Activated CD4-positive, alpha-beta T cell treated with anti-CD3 and anti-CD28 coated beads for 36 hours (primary cell): Measurements from ENCODE around the gene METRNL. TPM values are rescaled to one million over a fixed set of nuclear protein-coding genes. Genes with fewer than 3 reads are reported as not detected.
"Not testable (repeated sequence)": the region's sequence is repeated elsewhere in the genome, so short reads cannot be mapped to it uniquely, and the experiment has no call there.

Experiments
- ATAC-seq: fragments of 200-7000 bp; cut with Tn5 transposase; one replicate; pipeline ENCODE4 v1.10.0; 2021; ENCODE audit warnings: mild to moderate bottlenecking, moderate library complexity
- CTCF ChIA-PET: fragments of 350-600 bp; sonication (Branson Sonifier 250); formaldehyde crosslinking; loops from one replicate; lab custom pipeline; 2021; ENCODE audit warnings: antibody characterized with exemption; lab: Charles Lee
- POLR2A ChIA-PET: fragments of 350-600 bp; sonication (Branson Sonifier 250); formaldehyde crosslinking; loops from one replicate; lab custom pipeline; 2021; ENCODE audit warnings: antibody characterized with exemption, inconsistent platforms; lab: Charles Lee
- DNase-seq: peaks from one replicate; pipeline ENCODE4 v3.0.0-alpha.2; 2020
- H3K27ac Mint-ChIP-seq: one replicate; pipeline ENCODE4 v1.8.0; 2021; ENCODE audit warnings: mixed read lengths
- H3K27me3 Mint-ChIP-seq: one replicate; pipeline ENCODE4 v1.8.0; 2021; ENCODE audit warnings: mixed read lengths
- H3K36me3 Mint-ChIP-seq: one replicate; pipeline ENCODE4 v1.8.0; 2021; ENCODE audit warnings: low read depth, mixed read lengths
- H3K4me1 Mint-ChIP-seq: one replicate; pipeline ENCODE4 v1.8.0; 2021; ENCODE audit warnings: mixed read lengths
- H3K4me3 Mint-ChIP-seq: one replicate; pipeline ENCODE4 v1.8.0; 2021; ENCODE audit warnings: mild to moderate bottlenecking, moderate library complexity, mixed read lengths
- H3K9me3 Mint-ChIP-seq: one replicate; pipeline ENCODE4 v1.8.0; 2021; ENCODE audit warnings: low read depth, mixed read lengths
- intact Hi-C, 2 experiments: fragments of 100-400 bp; cut with DNase I in 1 of 2; cut with micrococcal nuclease in 1 of 2; formaldehyde crosslinking; loops; one replicate each; pipeline versions ENCODE4 v1.14.2 to v1.15.1; 2022 to 2024; cut with DNase I, micrococcal nuclease
- total RNA-seq, 2 experiments: library from RNA; stranded (reverse); gene quantifications; one replicate each; pipeline ENCODE4 v1.2.3, GENCODE V29; 2021

Gene METRNL
- total RNA-seq, 2 experiments from 2014 or later, result 22.4 to 26.3 TPM

DNA sequence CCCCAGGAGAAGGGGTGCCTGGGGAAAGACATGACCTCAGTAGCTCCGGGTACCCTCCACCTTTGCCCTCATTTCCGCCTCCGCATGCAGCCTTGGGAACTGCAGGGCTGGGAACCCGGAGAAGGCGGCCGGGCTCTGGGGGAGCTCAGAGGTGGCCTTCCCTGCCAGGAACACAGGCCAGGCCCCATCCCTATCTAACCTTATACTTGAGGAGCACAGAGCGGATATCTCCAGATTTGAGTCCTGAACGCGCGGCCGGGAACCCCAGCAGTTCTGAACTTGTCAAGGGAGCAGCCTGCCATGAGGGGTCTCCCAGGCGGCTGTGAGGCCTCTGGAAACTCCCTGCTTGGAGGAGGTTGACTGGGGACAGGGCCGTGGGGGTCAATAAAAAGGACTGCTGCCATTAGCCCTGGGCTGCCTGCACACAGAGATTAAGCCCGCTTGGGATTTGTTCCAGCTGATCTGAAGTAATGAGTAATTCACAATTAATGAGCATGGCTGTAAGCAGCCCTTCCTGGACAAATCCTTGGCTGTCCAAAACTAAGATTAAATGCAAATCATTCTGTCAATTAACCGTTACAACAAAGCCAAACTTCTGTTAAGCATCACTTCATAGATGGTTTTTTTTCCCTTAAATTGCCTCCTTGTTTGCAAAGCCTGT is 26.3 kb upstream of the METRNL start:
- H3K36me3 Mint-ChIP-seq, result peaks cover 3% of the 10 kb centered on the region
- POLR2A ChIA-PET, result no interaction called here
- ATAC-seq (no peak), DNase-seq (no peak)
- intact Hi-C loops, result loop anchor here in 1 of 2 experiments (10.0 kb wide), 1 partner anchor 758 kb away; no protein-coding TSS in a partner anchor
- H3K27me3 Mint-ChIP-seq, result no peaks in the 10 kb centered on the region
- H3K27ac Mint-ChIP-seq, result no peak overlapping the region
- no peak overlapping the region for H3K4me3 Mint-ChIP-seq
- CTCF ChIA-PET, result no interaction called here
- no peaks in the 10 kb centered on the region for H3K9me3 Mint-ChIP-seq
- H3K4me1 Mint-ChIP-seq, result peaks cover 31% of the 10 kb centered on the region

DNA sequence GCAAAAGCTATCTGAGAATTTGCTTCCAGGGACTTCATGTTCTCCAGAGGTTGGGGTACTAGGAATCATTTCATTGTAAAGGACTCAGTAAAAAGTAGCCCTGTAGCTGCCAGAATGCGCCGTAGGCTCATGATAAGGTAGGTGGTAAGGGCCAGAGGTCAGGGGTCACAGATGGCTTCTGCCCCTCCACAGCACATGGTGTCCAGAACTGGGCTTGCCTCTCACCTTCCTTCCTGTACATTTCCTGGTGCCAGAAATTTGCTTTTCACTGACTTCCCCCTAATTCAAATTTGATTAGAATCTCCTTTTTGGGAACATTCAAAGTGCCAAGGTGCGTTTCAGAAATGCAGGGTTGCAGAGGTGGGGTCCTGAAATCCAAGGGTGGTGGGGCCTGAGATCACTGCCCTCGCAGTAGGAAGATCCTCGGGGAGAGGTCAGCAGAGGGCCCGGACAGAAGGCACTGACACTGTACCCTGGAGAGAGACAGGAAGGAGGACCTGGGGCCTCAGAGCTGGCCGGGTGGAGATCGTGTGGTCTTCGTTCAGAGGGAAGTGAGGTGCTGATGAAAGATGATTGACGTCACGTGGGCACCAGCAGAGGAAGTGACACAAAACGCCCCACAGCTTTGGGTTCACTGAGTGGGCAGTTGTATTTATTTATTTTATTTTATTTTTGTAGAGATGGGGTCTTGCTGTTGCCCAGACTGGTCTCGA is 25.5 kb upstream of the METRNL start:
- ChIA-PET CTCF (interaction anchor here (0.5 kb wide), 1 partner anchor 1085 kb away, joined by 3 read pairs; no protein-coding TSS in a partner anchor), POLR2A (no interaction called here)
- H3K27ac Mint-ChIP-seq, result peak overlapping the region; percentile 72
- no peaks in the 10 kb centered on the region for H3K36me3 Mint-ChIP-seq
- ATAC-seq, result no peak
- H3K4me3 Mint-ChIP-seq, result peak overlapping the region; percentile 6
- intact Hi-C loops, result loop anchor here in 1 of 2 experiments (10.0 kb wide), 1 partner anchor 759 kb away; no protein-coding TSS in a partner anchor
- H3K27me3 Mint-ChIP-seq, result no peaks in the 10 kb centered on the region
- peaks cover 24% of the 10 kb centered on the region for H3K4me1 Mint-ChIP-seq
- peak; percentile 46 for DNase-seq
- H3K9me3 Mint-ChIP-seq, result no peaks in the 10 kb centered on the region

DNA sequence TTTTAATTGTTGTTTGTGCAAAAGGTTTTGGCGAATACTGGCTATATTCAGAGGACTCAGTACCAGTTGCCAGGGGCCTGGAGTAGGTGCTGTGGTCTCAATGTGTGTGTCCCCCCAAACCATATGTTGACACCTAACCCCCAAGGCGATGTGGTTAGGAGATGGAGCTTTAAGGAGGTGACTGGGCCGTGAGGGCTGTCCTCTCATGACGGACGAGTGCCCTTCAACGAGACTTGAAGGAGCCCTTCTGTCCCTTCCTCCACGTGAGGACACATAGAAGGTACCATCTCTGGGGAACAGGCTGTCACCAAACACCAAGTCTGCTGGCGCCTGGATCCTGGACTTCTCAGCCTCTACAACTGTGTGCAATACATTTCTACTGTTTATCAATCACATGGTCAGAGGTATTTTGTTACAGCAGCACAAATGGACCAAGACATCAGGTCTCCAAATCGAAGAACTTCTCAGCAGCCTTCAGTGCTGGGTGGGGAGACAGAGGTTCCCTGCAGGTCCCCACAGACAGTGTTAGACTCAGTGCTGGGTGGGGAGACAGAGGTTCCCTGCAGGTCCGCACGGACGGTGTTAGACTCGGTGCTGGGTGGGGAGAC is 24.8 kb upstream of the METRNL start:
- H3K27ac Mint-ChIP-seq, result no peak overlapping the region
- H3K9me3 Mint-ChIP-seq, result no peaks in the 10 kb centered on the region
- ChIA-PET CTCF (no interaction called here), POLR2A (no interaction called here)
- intact Hi-C loops, result loop anchor here in 1 of 2 experiments (10.0 kb wide), 1 partner anchor 760 kb away; no protein-coding TSS in a partner anchor
- no peaks in the 10 kb centered on the region for H3K27me3 Mint-ChIP-seq
- H3K36me3 Mint-ChIP-seq, result no peaks in the 10 kb centered on the region
- H3K4me1 Mint-ChIP-seq, result peaks cover 17% of the 10 kb centered on the region
- no peak overlapping the region for H3K4me3 Mint-ChIP-seq
- ATAC-seq (no peak), DNase-seq (no peak)

DNA sequence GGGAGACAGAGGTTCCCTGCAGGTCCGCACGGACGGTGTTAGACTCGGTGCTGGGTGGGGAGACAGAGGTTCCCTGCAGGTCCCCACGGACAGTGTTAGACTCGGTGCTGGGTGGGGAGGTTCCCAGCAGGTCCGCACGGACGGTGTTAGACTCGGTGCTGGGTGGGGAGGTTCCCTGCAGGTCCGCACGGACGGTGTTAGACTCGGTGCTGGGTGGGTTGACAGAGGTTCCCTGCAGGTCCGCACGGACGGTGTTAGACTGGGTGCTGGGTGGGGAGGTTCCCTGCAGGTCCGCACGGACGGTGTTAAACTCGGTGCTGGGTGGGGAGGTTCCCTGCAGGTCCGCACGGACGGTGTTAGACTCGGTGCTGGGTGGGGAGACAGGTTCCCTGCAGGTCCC is 24.2 kb upstream of the METRNL start:
- H3K27me3 Mint-ChIP-seq, POLR2A ChIA-PET, DNase-seq, H3K9me3 Mint-ChIP-seq, ATAC-seq, H3K27ac Mint-ChIP-seq, H3K36me3 Mint-ChIP-seq, H3K4me3 Mint-ChIP-seq, CTCF ChIA-PET: not testable (repeated sequence)
- H3K4me1 Mint-ChIP-seq, result peaks cover 13% of the 10 kb centered on the region
- intact Hi-C loops, result loop anchor here in 1 of 2 experiments (10.0 kb wide), 1 partner anchor 760 kb away; no protein-coding TSS in a partner anchor

GRCh38 chr17:83055911-83056582 is 23.4 kb upstream of the METRNL start:
- DNase-seq (no peak), ATAC-seq (no peak)
- no peaks in the 10 kb centered on the region for H3K36me3 Mint-ChIP-seq
- no peaks in the 10 kb centered on the region for H3K9me3 Mint-ChIP-seq
- no peaks in the 10 kb centered on the region for H3K27me3 Mint-ChIP-seq
- ChIA-PET CTCF (no interaction called here), POLR2A (no interaction called here)
- intact Hi-C loops, result loop anchor here in 1 of 2 experiments (10.0 kb wide), 1 partner anchor 761 kb away; no protein-coding TSS in a partner anchor
- H3K4me3 Mint-ChIP-seq, result no peak overlapping the region
- H3K4me1 Mint-ChIP-seq, result peaks cover 7% of the 10 kb centered on the region
- no peak overlapping the region for H3K27ac Mint-ChIP-seq

GRCh38 chr17:83056583-83057396 is 22.6 kb upstream of the METRNL start:
- Mint-ChIP-seq H3K27me3 (no peaks in the 10 kb centered on the region), H3K4me3 (no peak overlapping the region), H3K36me3 (no peaks in the 10 kb centered on the region), H3K27ac (no peak overlapping the region), H3K4me1 (peaks cover 7% of the 10 kb centered on the region), H3K9me3 (no peaks in the 10 kb centered on the region)
- DNase-seq, result no peak
- ATAC-seq, result no peak
- CTCF ChIA-PET, result no interaction called here
- intact Hi-C loops, result loop anchor here in 1 of 2 experiments (10.0 kb wide), 1 partner anchor 762 kb away; no protein-coding TSS in a partner anchor
- POLR2A ChIA-PET, result no interaction called here

- intact Hi-C loops, result loop anchor here in 1 of 2 experiments (10.0 kb wide), 1 partner anchor 763 kb away; no protein-coding TSS in a partner anchor
- DNase-seq, result no peak
- no peak overlapping the region for H3K4me3 Mint-ChIP-seq
- H3K27ac Mint-ChIP-seq, result no peak overlapping the region
- ATAC-seq, result no peak
- no peaks in the 10 kb centered on the region for H3K36me3 Mint-ChIP-seq
- peaks cover 5% of the 10 kb centered on the region for H3K4me1 Mint-ChIP-seq
- no peaks in the 10 kb centered on the region for H3K9me3 Mint-ChIP-seq
- ChIA-PET POLR2A (no interaction called here), CTCF (no interaction called here)
- H3K27me3 Mint-ChIP-seq, result no peaks in the 10 kb centered on the region
These were observed 22.0 kb upstream of the METRNL start for GRCh38 chr17:83057397-83057761.

DNA sequence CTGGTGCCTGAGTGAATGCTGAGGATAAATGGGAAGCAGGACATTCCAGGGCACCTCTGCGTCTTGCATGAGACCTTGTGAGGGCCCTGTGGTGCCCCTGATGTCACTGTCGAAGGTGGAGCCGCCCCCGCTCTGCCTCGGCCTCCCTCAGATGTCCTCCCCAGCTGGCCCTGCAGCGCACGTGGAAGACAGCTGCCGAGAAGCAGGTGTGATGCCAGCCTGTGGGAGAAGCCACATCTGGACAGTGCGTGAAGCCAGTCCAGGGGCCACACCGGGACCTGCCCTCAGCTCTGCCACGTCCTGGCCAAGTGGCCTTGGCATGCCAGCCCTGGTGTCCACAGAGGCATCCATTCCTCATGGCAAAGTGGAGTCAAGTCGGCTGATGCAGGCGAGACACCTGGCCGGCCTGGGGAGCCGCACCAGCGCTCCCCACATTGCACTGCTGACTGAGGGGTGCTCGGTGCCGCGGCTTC is 21.6 kb upstream of the METRNL start:
- CTCF ChIA-PET, result no interaction called here
- Mint-ChIP-seq H3K36me3 (no peaks in the 10 kb centered on the region), H3K4me3 (no peak overlapping the region), H3K9me3 (no peaks in the 10 kb centered on the region), H3K4me1 (peaks cover 5% of the 10 kb centered on the region), H3K27me3 (no peaks in the 10 kb centered on the region), H3K27ac (no peak overlapping the region)
- ATAC-seq, result no peak
- DNase-seq, result no peak
- POLR2A ChIA-PET, result no interaction called here
- intact Hi-C loops, result loop anchor here in 1 of 2 experiments (10.0 kb wide), 1 partner anchor 763 kb away; no protein-coding TSS in a partner anchor

GRCh38 chr17:83058266-83058798 is 21.1 kb upstream of the METRNL start:
- intact Hi-C loops, result loop anchor here in 1 of 2 experiments (10.0 kb wide), 1 partner anchor 764 kb away; no protein-coding TSS in a partner anchor
- no peaks in the 10 kb centered on the region for H3K36me3 Mint-ChIP-seq
- POLR2A ChIA-PET, result interaction anchor here (0.6 kb wide), 1 partner anchor 41 kb away, joined by 3 read pairs; no protein-coding TSS in a partner anchor
- ATAC-seq (no peak), DNase-seq (no peak)
- CTCF ChIA-PET, result no interaction called here
- no peak overlapping the region for H3K27ac Mint-ChIP-seq
- no peaks in the 10 kb centered on the region for H3K27me3 Mint-ChIP-seq
- H3K4me3 Mint-ChIP-seq, result no peak overlapping the region
- no peaks in the 10 kb centered on the region for H3K9me3 Mint-ChIP-seq
- H3K4me1 Mint-ChIP-seq, result peaks cover 5% of the 10 kb centered on the region

DNA sequence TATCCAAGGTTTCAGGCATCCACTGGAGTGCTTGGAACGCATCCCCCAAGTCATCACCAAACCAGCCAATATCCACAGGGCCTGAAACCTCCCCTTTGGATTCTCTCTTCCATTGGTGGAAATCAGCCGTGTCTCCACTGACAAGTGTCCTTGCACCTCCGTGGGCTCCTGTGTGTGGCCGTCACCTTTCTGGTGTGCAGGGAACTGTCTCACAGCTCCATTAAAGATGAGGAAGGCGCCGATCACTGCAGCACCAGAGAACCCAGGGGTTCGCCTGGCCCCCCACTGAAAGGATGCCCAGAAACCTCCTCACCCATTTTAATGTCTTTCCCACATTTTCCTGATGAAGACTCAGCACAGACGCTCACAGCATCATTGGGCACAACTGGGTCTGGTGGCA is 17.8 kb upstream of the METRNL start:
- Mint-ChIP-seq H3K36me3 (no peaks in the 10 kb centered on the region), H3K27ac (no peak overlapping the region), H3K27me3 (no peaks in the 10 kb centered on the region), H3K4me3 (no peak overlapping the region), H3K4me1 (no peaks in the 10 kb centered on the region), H3K9me3 (no peaks in the 10 kb centered on the region)
- CTCF ChIA-PET, result no interaction called here
- POLR2A ChIA-PET, result no interaction called here
- ATAC-seq, result no peak
- intact Hi-C loops, result no loop called here
- no peak for DNase-seq
